Measurements from ENCODE around the gene PXK. TPM values are rescaled to one million over a fixed set of nuclear protein-coding genes. Genes with fewer than 3 reads are reported as not detected.
"Not testable (repeated sequence)": the region's sequence is repeated elsewhere in the genome, so short reads cannot be mapped to it uniquely, and the experiment has no call there.

Gene PXK
- total RNA-seq, 1 experiment from 2014 or later, result 14.8 TPM

- in situ Hi-C loops (cut with HindIII; ENCODE audit: low pct_unique_long_range_greater_than_20kb, low sequenced_read_pairs); DNase-seq (ENCODE audit: low read depth): not testable (repeated sequence)
These were observed 6.5 kb downstream of the PXK start for GRCh38 chr3:58339146-58339545.

GRCh38 chr3:58340594-58341244, 8.0 kb downstream of the PXK start:
- in situ Hi-C loops (cut with HindIII; ENCODE audit: low pct_unique_long_range_greater_than_20kb, low sequenced_read_pairs), result no loop called here
- no peak for DNase-seq (ENCODE audit: low read depth)

- DNase-seq (ENCODE audit: low read depth), result no peak
- in situ Hi-C loops (cut with HindIII; ENCODE audit: low pct_unique_long_range_greater_than_20kb, low sequenced_read_pairs), result no loop called here
These were observed 8.7 kb downstream of the PXK start for GRCh38 chr3:58341376-58341775.

GRCh38 chr3:58342676-58343075, 10.0 kb downstream of the PXK start:
- no peak for DNase-seq (ENCODE audit: low read depth)

GRCh38 chr3:58345457-58345856, 12.8 kb downstream of the PXK start:
- in situ Hi-C loops (cut with HindIII; ENCODE audit: low pct_unique_long_range_greater_than_20kb, low sequenced_read_pairs), result no loop called here
- DNase-seq (ENCODE audit: low read depth), result no peak

More at GRCh38 chr3:58342676-58343075, 10.0 kb downstream of the PXK start:
- in situ Hi-C loops (cut with HindIII; ENCODE audit: low pct_unique_long_range_greater_than_20kb, low sequenced_read_pairs), result no loop called here

GRCh38 chr3:58346368-58346767, 13.7 kb downstream of the PXK start:
- no peak for DNase-seq (ENCODE audit: low read depth)
- in situ Hi-C loops (cut with HindIII; ENCODE audit: low pct_unique_long_range_greater_than_20kb, low sequenced_read_pairs), result no loop called here

- DNase-seq (ENCODE audit: low read depth), result no peak
- in situ Hi-C loops (cut with HindIII; ENCODE audit: low pct_unique_long_range_greater_than_20kb, low sequenced_read_pairs), result no loop called here
These were observed 15.3 kb downstream of the PXK start for GRCh38 chr3:58347984-58348383.

GRCh38 chr3:58349792-58350626, 17.3 kb downstream of the PXK start:
- DNase-seq (ENCODE audit: low read depth), result no peak
- in situ Hi-C loops (cut with HindIII; ENCODE audit: low pct_unique_long_range_greater_than_20kb, low sequenced_read_pairs), result no loop called here

- in situ Hi-C loops (cut with HindIII; ENCODE audit: low pct_unique_long_range_greater_than_20kb, low sequenced_read_pairs), result no loop called here
- DNase-seq (ENCODE audit: low read depth), result no peak
These were observed 17.9 kb downstream of the PXK start for GRCh38 chr3:58350627-58351013.

GRCh38 chr3:58351920-58352319, 19.2 kb downstream of the PXK start:
- in situ Hi-C loops (cut with HindIII; ENCODE audit: low pct_unique_long_range_greater_than_20kb, low sequenced_read_pairs), result no loop called here
- DNase-seq (ENCODE audit: low read depth), result no peak

GRCh38 chr3:58352626-58353025, 19.9 kb downstream of the PXK start:
- in situ Hi-C loops (cut with HindIII; ENCODE audit: low pct_unique_long_range_greater_than_20kb, low sequenced_read_pairs), result no loop called here
- DNase-seq (ENCODE audit: low read depth), result no peak

- in situ Hi-C loops (cut with HindIII; ENCODE audit: low pct_unique_long_range_greater_than_20kb, low sequenced_read_pairs), result no loop called here
- no peak for DNase-seq (ENCODE audit: low read depth)
These were observed 21.2 kb downstream of the PXK start for GRCh38 chr3:58353722-58354553.

- DNase-seq (ENCODE audit: low read depth), result no peak
- in situ Hi-C loops (cut with HindIII; ENCODE audit: low pct_unique_long_range_greater_than_20kb, low sequenced_read_pairs), result no loop called here
These were observed 22.5 kb downstream of the PXK start for GRCh38 chr3:58355179-58355578.

GRCh38 chr3:58356054-58356453, 23.4 kb downstream of the PXK start:
- in situ Hi-C loops (cut with HindIII; ENCODE audit: low pct_unique_long_range_greater_than_20kb, low sequenced_read_pairs), result no loop called here
- no peak for DNase-seq (ENCODE audit: low read depth)

GRCh38 chr3:58357402-58357801, 24.7 kb downstream of the PXK start:
- in situ Hi-C loops (cut with HindIII; ENCODE audit: low pct_unique_long_range_greater_than_20kb, low sequenced_read_pairs), result no loop called here
- DNase-seq (ENCODE audit: low read depth), result no peak

- no peak for DNase-seq (ENCODE audit: low read depth)
- in situ Hi-C loops (cut with HindIII; ENCODE audit: low pct_unique_long_range_greater_than_20kb, low sequenced_read_pairs), result no loop called here
These were observed 25.4 kb downstream of the PXK start for GRCh38 chr3:58358092-58358491.

- DNase-seq (ENCODE audit: low read depth), result no peak
These were observed 26.1 kb downstream of the PXK start for GRCh38 chr3:58358808-58359207.

GRCh38 chr3:58359621-58360020, 26.9 kb downstream of the PXK start:
- DNase-seq (ENCODE audit: low read depth), result no peak
- in situ Hi-C loops (cut with HindIII; ENCODE audit: low pct_unique_long_range_greater_than_20kb, low sequenced_read_pairs), result no loop called here

More at GRCh38 chr3:58358808-58359207, 26.1 kb downstream of the PXK start:
- in situ Hi-C loops (cut with HindIII; ENCODE audit: low pct_unique_long_range_greater_than_20kb, low sequenced_read_pairs), result no loop called here

- in situ Hi-C loops (cut with HindIII; ENCODE audit: low pct_unique_long_range_greater_than_20kb, low sequenced_read_pairs), result no loop called here
- DNase-seq (ENCODE audit: low read depth), result no peak
These were observed 29.2 kb downstream of the PXK start for GRCh38 chr3:58361866-58362265.

All from Caki2 (cell line).